ENCODE results near the gene BTG2.

BTG2 gene

DNA sequence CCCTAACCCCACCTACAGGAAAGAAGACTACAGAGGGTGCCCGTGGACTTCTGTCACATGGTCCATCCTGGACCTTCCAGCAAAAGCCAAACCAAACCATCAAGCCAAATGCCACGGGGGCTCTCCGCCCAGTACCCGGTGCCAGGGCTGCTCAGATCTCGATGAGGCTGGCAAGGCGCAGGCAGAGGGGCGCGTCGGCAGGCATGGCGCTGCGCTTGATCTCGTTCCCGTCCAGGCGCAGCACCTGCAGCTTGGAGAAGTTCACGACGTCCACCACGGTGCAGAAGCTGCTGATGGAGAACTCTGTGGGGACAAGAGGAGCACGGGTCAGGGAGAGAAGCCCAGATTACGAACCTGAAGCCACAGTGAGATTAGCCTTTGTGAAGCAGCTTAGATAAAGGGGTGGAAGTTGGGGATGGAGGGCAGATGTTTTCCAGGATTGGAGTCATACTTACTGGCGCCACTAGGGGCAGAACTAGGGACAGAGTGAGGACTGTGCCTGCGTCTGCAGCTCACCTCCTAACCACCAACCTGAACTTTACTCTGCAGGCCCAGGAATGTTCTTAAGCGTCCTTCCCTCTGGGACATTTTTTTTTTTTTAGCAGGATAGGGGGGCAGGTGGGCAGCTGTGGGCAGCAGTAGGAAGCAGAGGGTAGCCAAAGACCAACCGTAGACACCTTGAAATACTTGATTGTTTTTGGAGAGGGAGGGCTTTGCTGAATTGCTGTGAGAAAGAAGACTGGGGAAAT lies 37.0 kb downstream of the BTG2 start:
- DNase-seq = peak; percentile 61

DNA sequence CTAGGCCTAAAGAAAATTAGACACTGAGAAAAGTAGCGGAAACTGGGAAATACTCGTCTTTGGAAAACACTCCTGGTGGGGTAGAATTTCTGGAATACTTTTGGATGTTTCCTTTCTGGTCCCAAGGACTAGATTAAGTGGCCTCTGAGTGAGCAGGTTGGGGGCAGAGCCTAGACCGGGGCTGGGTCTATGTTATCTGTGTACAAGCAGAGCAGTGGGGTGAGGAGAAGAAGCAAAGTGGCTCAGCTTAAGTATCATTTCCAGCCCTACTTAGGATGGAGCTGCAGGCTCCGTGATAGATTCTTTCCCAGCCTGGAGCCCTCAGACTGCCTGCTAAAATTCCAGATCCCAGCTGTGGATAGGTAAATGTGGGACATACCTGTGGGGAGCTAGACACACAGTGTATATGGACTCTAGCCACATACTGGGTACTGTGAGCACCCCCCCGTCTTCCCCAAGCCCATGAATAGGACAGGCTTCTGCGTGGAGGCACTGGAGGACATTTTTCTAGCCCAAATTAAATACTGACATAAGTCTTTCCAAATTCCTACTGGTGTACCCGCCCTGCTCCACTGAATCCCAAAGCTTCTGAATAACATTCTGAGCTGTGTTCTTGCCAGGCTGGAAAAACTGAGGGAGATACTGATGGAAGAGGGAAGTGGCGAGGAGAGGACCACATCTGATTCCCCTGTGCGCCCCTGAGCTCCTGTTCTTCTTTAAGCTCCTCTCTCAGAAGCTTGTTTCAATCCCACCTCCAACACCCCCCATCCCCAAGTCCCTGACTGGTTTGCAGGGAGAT lies 38.8 kb downstream of the BTG2 start:
- DNase-seq = no peak

- no peak for DNase-seq
Observed at GRCh38 chr1:203346060-203346768, 40.9 kb downstream of the BTG2 start.

- DNase-seq = no peak
Observed at GRCh38 chr1:203346769-203347102, 41.4 kb downstream of the BTG2 start.

GRCh38 chr1:203349166-203349565 lies 43.8 kb downstream of the BTG2 start:
- DNase-seq = no peak

DNA sequence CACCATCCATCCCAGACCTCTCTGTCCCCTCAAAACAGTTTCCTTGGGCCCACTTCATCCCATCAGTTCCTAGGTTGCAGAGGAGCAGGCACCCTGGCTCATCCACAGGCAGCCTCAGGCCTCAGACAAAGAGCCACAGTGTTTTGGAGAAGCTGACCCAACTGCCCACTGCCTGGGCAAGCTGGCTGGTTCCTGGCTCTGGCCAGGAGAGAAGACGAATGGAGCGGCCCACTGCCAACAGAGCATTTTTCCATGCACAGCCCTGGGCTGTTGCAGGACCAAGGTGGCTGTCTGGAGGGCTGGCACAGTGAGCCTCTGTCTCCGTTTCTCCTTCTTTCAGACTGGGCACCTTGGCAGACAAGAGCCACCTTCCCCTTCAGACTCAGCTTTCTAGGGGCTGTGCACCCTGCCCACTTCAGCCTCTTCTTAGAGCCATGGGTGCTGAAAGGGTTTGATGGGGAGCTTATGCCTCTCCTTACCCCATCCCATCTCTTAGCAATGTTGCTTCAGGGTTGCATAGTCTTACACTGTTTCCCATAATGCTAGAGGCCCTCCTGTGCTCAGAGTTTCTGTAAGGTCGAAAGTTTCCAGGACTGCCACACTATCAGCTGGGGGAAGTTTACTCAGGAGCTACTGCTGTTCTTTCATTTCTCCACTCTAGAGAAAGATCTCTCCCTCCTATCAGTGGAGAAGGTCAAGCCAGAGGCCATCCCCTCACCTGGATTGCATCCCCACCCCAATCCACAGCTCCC lies 44.6 kb downstream of the BTG2 start:
- DNase-seq = no peak

- peak; percentile 57 for DNase-seq
Observed at GRCh38 chr1:203351037-203351625, 45.8 kb downstream of the BTG2 start, which contains the start of gene FMOD. Gene FMOD (minus strand): TSS chr1:203351122. CDS start chr1:203348270, 2,852 bp downstream.

GRCh38 chr1:203353486-203353885 lies 48.2 kb downstream of the BTG2 start:
- no peak for DNase-seq

DNA sequence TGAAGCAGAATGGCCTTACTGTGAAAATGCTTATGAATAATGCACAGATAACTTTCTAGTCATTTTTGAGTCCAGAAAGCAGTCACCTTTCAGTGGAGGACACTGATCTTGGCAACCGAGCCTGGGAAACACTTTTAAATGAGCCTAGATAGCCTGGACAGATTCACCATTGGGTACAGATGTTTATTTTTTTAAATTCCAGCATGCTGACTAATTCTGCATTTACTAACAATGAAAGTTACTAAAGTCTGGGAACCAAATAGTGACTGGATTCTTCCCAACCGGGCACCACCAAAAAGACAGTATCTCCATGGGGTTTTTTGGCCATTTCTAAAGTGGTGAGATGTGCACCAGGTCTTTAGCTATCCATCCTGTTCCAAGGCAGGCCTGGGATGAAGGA lies 48.9 kb downstream of the BTG2 start:
- no peak for DNase-seq

GRCh38 chr1:203359010-203359571 lies 53.8 kb downstream of the BTG2 start:
- DNase-seq = no peak

Measured in right kidney (tissue), 1 donor.